K562 (cell line): ENCODE results near the gene STING1. TPM values are rescaled to one million over a fixed set of nuclear protein-coding genes. Genes with fewer than 3 reads are reported as not detected.

Experiments
- ATF7 ChIP-seq: fragments of 450-650 bp; IDR thresholded peaks from 2 replicates; pipeline ENCODE4 v1.7.1; 2014; ENCODE audit warnings: mild to moderate bottlenecking, moderate library complexity
- CCNT2 ChIP-seq: IDR thresholded peaks from 2 replicates; pipeline ENCODE4 v1.6.1; 2011; ENCODE audit warnings: borderline replicate concordance, low read depth, mild to moderate bottlenecking, moderate library complexity, mixed read lengths, low read length; ENCODE audit not compliant: insufficient read length; ENCODE audit errors: extremely low read depth
- CHD2 ChIP-seq: IDR thresholded peaks from 2 replicates; pipeline ENCODE4 v1.6.1; 2011; ENCODE audit warnings: low read depth, low read length
- CREM ChIP-seq: IDR thresholded peaks from 2 replicates; pipeline ENCODE4 v1.6.1; 2014; ENCODE audit warnings: antibody characterized with exemption, low read depth
- DPF2 ChIP-seq: fragments of 450-650 bp; IDR thresholded peaks from 2 replicates; pipeline ENCODE4 v1.6.1; 2016
- ELF2 ChIP-seq: fragments of 250-450 bp; sonication (Bioruptor Pico); IDR thresholded peaks from 2 replicates; pipeline ENCODE4 v1.5.0; 2021; ENCODE audit warnings: mild to moderate bottlenecking
- EZH2 ChIP-seq: IDR thresholded peaks from 2 replicates; pipeline ENCODE4 v1.6.1; 2012; ENCODE audit warnings: low read depth, mild to moderate bottlenecking, inconsistent platforms, low read length, borderline replicate concordance
- FIP1L1 ChIP-seq: fragments of 200-400 bp; formaldehyde crosslinking; IDR thresholded peaks from 2 replicates; pipeline ENCODE4 v1.6.1; 2018; ENCODE audit warnings: mild to moderate bottlenecking, low read depth, low read length; ENCODE audit not compliant: poor library complexity, severe bottlenecking
- FOSL1 ChIP-seq: fragments of 200-800 bp; sonication (Bioruptor generic); conservative IDR thresholded peaks from 2 replicates; pipeline ENCODE4 v1.6.1; 2016; ENCODE audit warnings: missing genetic modification characterization, missing compliant biosample characterization
- HCFC1 ChIP-seq: IDR thresholded peaks from 2 replicates; pipeline ENCODE4 v1.6.1; 2012; ENCODE audit warnings: low read depth, low read length, improper control_type of control experiment
- HNRNPK ChIP-seq: fragments of 200-400 bp; formaldehyde crosslinking; IDR thresholded peaks from one replicate; pipeline ENCODE4 v1.6.1; 2018; ENCODE audit warnings: mild to moderate bottlenecking, low read depth, low read length; ENCODE audit not compliant: poor library complexity, severe bottlenecking
- KDM2B ChIP-seq: fragments of 250-450 bp; sonication (Bioruptor Pico); IDR thresholded peaks from 2 replicates; pipeline ENCODE4 v1.8.0; 2021; ENCODE audit warnings: mild to moderate bottlenecking, moderate library complexity
- KLF6 ChIP-seq: fragments of 250-450 bp; sonication (Bioruptor Pico); IDR thresholded peaks from 2 replicates; pipeline ENCODE4 v1.4.0; 2020; ENCODE audit warnings: mild to moderate bottlenecking, moderate library complexity, borderline replicate concordance
- LCOR ChIP-seq: sonication (generic); formaldehyde crosslinking; IDR thresholded peaks from 2 replicates; pipeline ENCODE4 v1.8.0; 2022; ENCODE audit warnings: mild to moderate bottlenecking, missing genetic modification reagents
- LEF1 ChIP-seq: fragments of 450-650 bp; IDR thresholded peaks from 2 replicates; pipeline ENCODE4 v1.6.1; 2016; ENCODE audit warnings: mild to moderate bottlenecking
- NELFE ChIP-seq: IDR thresholded peaks from 2 replicates; pipeline ENCODE4 v1.6.1; 2011; ENCODE audit warnings: mild to moderate bottlenecking; ENCODE audit not compliant: insufficient read depth, insufficient read length
- PTTG1 ChIP-seq: fragments of 450-650 bp; IDR thresholded peaks from 2 replicates; pipeline ENCODE4 v1.6.1; 2016; ENCODE audit warnings: low read depth, mild to moderate bottlenecking, missing genetic modification characterization, missing compliant biosample characterization
- RBM22 ChIP-seq: fragments of 200-400 bp; formaldehyde crosslinking; IDR thresholded peaks from 2 replicates; pipeline ENCODE4 v1.6.1; 2018; ENCODE audit warnings: low read length, low read depth; ENCODE audit not compliant: poor library complexity, severe bottlenecking
- SREBF1 ChIP-seq: fragments of 150-350 bp; IDR thresholded peaks from 2 replicates; pipeline ENCODE4 v1.6.1; 2014; ENCODE audit warnings: antibody characterized with exemption, low read depth, low read length, borderline replicate concordance
- STAT5B ChIP-seq: fragments of 250-450 bp; sonication (Bioruptor Pico); IDR thresholded peaks from 2 replicates; pipeline ENCODE4 v1.8.0; 2021; ENCODE audit warnings: mild to moderate bottlenecking, inconsistent platforms
- WHSC1 ChIP-seq: IDR thresholded peaks from one replicate; pipeline ENCODE4 v1.6.1; 2012; ENCODE audit warnings: low read length, control low read depth, inconsistent platforms
- XRCC4 ChIP-seq: IDR thresholded peaks from one replicate; pipeline ENCODE4 v1.6.1; 2011; ENCODE audit not compliant: insufficient read depth, insufficient read length; ENCODE audit errors: extremely low read depth
- polyA plus RNA-seq, 8 experiments: library from polyadenylated mRNA; depleted of rRNA in 4 of 8; stranded (reverse) in 5 of 8; unstranded in 3 of 8; fragments of >200 nt; fragmentation: Nextera tagmentation in 2 of 8; fragmentation: Illumina TruSeq in 1 of 8; extraction: Ambion mirVana in 2 of 8; extraction: Trizol in 1 of 8; gene quantifications; 2 replicates each; pipeline versions ENCODE4 v1.2.1 to v1.2.3, GENCODE V29; 2011 to 2014; ENCODE audit warnings: inconsistent platforms in 1 of 8, missing spikeins in 1 of 8
- total RNA-seq, 7 experiments: library from RNA; depleted of rRNA in 6 of 7; stranded (reverse); fragments of >200 nt in 6 of 7; fragmentation: Illumina TruSeq in 2 of 7; extraction: Trizol in 2 of 7; gene quantifications; 2 replicates each; pipeline versions ENCODE4 v1.2.1 to v1.2.3, GENCODE V29; 2011 to 2021; ENCODE audit warnings: low replicate concordance in 1 of 7
- TF ChIP-seq, protein P1 (sequence below): fragments of 250-450 bp; sonication (Bioruptor Pico); IDR thresholded peaks from 2 replicates; pipeline ENCODE4 v1.5.0; 2020; ENCODE audit warnings: mild to moderate bottlenecking
- TF ChIP-seq, protein P2 (sequence below): sonication (generic); formaldehyde crosslinking; IDR thresholded peaks from 2 replicates; pipeline ENCODE4 v1.9.0; 2022; ENCODE audit warnings: mild to moderate bottlenecking, missing genetic modification reagents
- TF ChIP-seq, protein P3 (sequence below): conservative IDR thresholded peaks from 2 replicates; pipeline ENCODE4 v1.6.1; 2011; ENCODE audit warnings: low read depth, mild to moderate bottlenecking, low read length; ENCODE audit not compliant: control insufficient read depth
- TF ChIP-seq, protein P4 (sequence below): fragments of 450-650 bp; IDR thresholded peaks from 2 replicates; pipeline ENCODE4 v1.6.1; 2016; ENCODE audit warnings: low read depth, mild to moderate bottlenecking, moderate library complexity

The STING1 gene
- total and polyA plus RNA-seq, 9 of the 15 experiments (the other 6 are each of a cell fraction or from before 2014, with no cell fraction given): 20.8 to 69.1 (median 44.7) TPM

DNA sequence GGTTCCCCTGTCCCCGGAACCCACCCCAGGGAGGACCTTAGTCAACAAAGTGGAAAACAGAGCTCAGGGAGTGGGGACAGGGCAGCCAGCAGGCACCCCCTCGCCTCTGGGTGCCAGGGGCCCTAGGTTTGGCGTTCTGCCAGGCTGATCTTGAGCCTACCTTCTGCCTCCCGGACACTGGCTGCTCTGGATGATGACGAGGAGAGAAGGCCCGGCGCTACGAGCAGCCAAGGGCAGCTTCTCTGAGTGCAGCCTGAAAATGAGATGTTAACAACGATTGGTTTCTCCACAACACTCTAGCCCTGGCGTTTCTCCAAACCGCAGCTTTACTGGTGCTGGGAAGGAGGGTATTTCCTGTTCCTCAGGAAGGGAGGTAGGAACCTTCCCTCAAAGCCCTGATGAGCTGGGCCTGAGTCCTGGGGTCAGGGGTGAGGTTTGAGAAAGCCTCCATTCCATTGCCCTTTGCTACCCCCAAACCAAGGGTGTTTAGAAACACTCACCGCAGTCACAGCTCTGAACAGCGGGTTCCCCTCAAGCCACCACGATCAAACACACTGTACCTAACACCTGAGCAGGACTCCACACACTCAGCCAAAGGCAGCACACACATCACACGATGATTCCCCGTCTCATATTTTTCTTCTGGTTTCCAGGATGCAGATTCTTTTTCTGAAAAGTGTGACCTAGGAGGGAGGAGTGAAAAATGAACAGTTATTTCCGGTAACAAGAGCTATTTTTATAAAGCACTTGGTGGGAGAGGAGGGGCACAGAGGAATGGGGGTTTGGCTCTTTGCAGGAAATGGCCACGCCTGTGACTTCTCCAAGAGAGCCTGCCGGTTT is at the start of gene STING1 (continued):
- TF ChIP-seq WHSC1 (no peak), HNRNPK (no peak), HCFC1 (0 out of 2 replicates have a peak, but pooled peaks have one; percentile 6), XRCC4 (no peak), ELF2 (CRISPR knock-in tag) (0 out of 2 replicates have a peak, but pooled peaks have one; percentile 6), PTTG1 (tag) (no peak), RBM22 (no peak), CCNT2 (peak; percentile 21), DPF2 (peak; percentile 63), FIP1L1 (no peak), FOSL1 (tag) (peak; percentile 51; the same call in 1 of the 2 replicates), KLF6 (CRISPR knock-in tag) (peak; percentile 77), KDM2B (CRISPR knock-in tag) (no peak), CHD2 (no peak), STAT5B (CRISPR knock-in tag) (no peak), LEF1 (no peak), LCOR (CRISPR knock-in tag) (no peak), NELFE (no peak), EZH2 (no peak), ATF7 (peak; percentile 69), CREM (peak; percentile 82), SREBF1 (no peak)
- TF ChIP-seq, protein P1, sequence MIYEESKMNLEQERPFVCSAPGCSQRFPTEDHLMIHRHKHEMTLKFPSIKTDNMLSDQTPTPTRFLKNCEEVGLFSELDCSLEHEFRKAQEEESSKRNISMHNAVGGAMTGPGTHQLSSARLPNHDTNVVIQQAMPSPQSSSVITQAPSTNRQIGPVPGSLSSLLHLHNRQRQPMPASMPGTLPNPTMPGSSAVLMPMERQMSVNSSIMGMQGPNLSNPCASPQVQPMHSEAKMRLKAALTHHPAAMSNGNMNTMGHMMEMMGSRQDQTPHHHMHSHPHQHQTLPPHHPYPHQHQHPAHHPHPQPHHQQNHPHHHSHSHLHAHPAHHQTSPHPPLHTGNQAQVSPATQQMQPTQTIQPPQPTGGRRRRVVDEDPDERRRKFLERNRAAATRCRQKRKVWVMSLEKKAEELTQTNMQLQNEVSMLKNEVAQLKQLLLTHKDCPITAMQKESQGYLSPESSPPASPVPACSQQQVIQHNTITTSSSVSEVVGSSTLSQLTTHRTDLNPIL: no peak
- TF ChIP-seq, protein P2, sequence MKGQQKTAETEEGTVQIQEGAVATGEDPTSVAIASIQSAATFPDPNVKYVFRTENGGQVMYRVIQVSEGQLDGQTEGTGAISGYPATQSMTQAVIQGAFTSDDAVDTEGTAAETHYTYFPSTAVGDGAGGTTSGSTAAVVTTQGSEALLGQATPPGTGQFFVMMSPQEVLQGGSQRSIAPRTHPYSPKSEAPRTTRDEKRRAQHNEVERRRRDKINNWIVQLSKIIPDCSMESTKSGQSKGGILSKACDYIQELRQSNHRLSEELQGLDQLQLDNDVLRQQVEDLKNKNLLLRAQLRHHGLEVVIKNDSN (CRISPR knock-in tag): no peak
- TF ChIP-seq, protein P3, sequence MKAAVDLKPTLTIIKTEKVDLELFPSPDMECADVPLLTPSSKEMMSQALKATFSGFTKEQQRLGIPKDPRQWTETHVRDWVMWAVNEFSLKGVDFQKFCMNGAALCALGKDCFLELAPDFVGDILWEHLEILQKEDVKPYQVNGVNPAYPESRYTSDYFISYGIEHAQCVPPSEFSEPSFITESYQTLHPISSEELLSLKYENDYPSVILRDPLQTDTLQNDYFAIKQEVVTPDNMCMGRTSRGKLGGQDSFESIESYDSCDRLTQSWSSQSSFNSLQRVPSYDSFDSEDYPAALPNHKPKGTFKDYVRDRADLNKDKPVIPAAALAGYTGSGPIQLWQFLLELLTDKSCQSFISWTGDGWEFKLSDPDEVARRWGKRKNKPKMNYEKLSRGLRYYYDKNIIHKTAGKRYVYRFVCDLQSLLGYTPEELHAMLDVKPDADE: no peak; the same call in 1 of the 2 replicates
- TF ChIP-seq, protein P4, sequence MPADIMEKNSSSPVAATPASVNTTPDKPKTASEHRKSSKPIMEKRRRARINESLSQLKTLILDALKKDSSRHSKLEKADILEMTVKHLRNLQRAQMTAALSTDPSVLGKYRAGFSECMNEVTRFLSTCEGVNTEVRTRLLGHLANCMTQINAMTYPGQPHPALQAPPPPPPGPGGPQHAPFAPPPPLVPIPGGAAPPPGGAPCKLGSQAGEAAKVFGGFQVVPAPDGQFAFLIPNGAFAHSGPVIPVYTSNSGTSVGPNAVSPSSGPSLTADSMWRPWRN: no peak
